H9 (cell line): ENCODE data around the gene RBM14. TPM values are rescaled to one million over a fixed set of nuclear protein-coding genes. Genes with fewer than 3 reads are reported as not detected.

Experiments
- DNase-seq: peaks from one replicate; pipeline ENCODE4 v3.0.0-alpha.2; 2017
- H2AFZ ChIP-seq: one replicate; pipeline ENCODE4 v1.6.1; 2013; ENCODE audit warnings: mild to moderate bottlenecking, low read length, control low read depth, moderate library complexity
- H2AK5ac ChIP-seq: 2 replicates; pipeline ENCODE4 v1.6.1; 2013; ENCODE audit warnings: low read length, control low read depth, mixed read lengths; ENCODE audit not compliant: insufficient read length
- H2BK120ac ChIP-seq: one replicate; pipeline ENCODE4 v1.6.1; 2013; ENCODE audit warnings: low read depth, mild to moderate bottlenecking, low read length, control low read depth, inconsistent platforms; ENCODE audit not compliant: poor library complexity, severe bottlenecking
- H2BK12ac ChIP-seq: 2 replicates; pipeline ENCODE4 v1.6.1; 2013; ENCODE audit warnings: low read length, control low read depth, mixed read lengths, low read depth; ENCODE audit not compliant: insufficient read length
- H2BK15ac ChIP-seq: 2 replicates; pipeline ENCODE4 v1.6.1; 2013; ENCODE audit warnings: low read depth, low read length, control low read depth
- H2BK20ac ChIP-seq: one replicate; pipeline ENCODE4 v1.6.1; 2013; ENCODE audit warnings: low read depth, mild to moderate bottlenecking, low read length, control low read depth, inconsistent platforms; ENCODE audit not compliant: poor library complexity, severe bottlenecking
- H2BK5ac ChIP-seq: 2 replicates; pipeline ENCODE4 v1.6.1; 2013; ENCODE audit warnings: low read length, control low read depth, mixed read lengths; ENCODE audit not compliant: insufficient read length
- H3K14ac ChIP-seq: 2 replicates; pipeline ENCODE4 v1.6.1; 2013; ENCODE audit warnings: low read length, control low read depth; ENCODE audit not compliant: insufficient read depth
- H3K18ac ChIP-seq: 2 replicates; pipeline ENCODE4 v1.6.1; 2013; ENCODE audit warnings: low read depth, mild to moderate bottlenecking, mixed read lengths, low read length, control low read depth; ENCODE audit not compliant: insufficient read length
- H3K23ac ChIP-seq: 2 replicates; pipeline ENCODE4 v1.6.1; 2013; ENCODE audit warnings: low read length, control low read depth, mixed read lengths, low read depth; ENCODE audit not compliant: insufficient read length
- H3K23me2 ChIP-seq: 2 replicates; pipeline ENCODE4 v1.6.1; 2013; ENCODE audit warnings: low read depth, mild to moderate bottlenecking, mixed read lengths, low read length, control low read depth; ENCODE audit not compliant: insufficient read length, poor library complexity, severe bottlenecking
- H3K27ac ChIP-seq: 2 replicates; pipeline ENCODE4 v1.5.1; 2013; ENCODE audit warnings: low read length, control low read depth, mixed read lengths, low read depth; ENCODE audit not compliant: insufficient read length
- H3K27me3 ChIP-seq: 2 replicates; pipeline ENCODE4 v1.6.1; 2013; ENCODE audit warnings: low read length, control low read depth, inconsistent platforms; ENCODE audit not compliant: insufficient read depth
- H3K4ac ChIP-seq: 2 replicates; pipeline ENCODE4 v1.6.1; 2013; ENCODE audit warnings: low read depth, mild to moderate bottlenecking, control low read depth, inconsistent platforms, low read length, moderate library complexity
- H3K4me1 ChIP-seq: 2 replicates; pipeline ENCODE4 v1.6.1; 2013; ENCODE audit warnings: low read length, control low read depth, inconsistent platforms; ENCODE audit not compliant: insufficient read depth
- H3K4me2 ChIP-seq: 2 replicates; pipeline ENCODE4 v1.6.1; 2013; ENCODE audit warnings: low read length, control low read depth, mixed read lengths; ENCODE audit not compliant: insufficient read length, insufficient read depth
- H3K56ac ChIP-seq: 2 replicates; pipeline ENCODE4 v1.6.1; 2013; ENCODE audit warnings: low read depth, mild to moderate bottlenecking, mixed read lengths, low read length, control low read depth; ENCODE audit not compliant: insufficient read length
- H3K79me1 ChIP-seq: 2 replicates; pipeline ENCODE4 v1.6.1; 2013; ENCODE audit warnings: low read depth, mild to moderate bottlenecking, moderate library complexity, low read length, control low read depth, inconsistent platforms; ENCODE audit not compliant: insufficient read depth, poor library complexity, severe bottlenecking
- H3K79me2 ChIP-seq: 2 replicates; pipeline ENCODE4 v1.6.1; 2013; ENCODE audit warnings: low read length, control low read depth, inconsistent platforms; ENCODE audit not compliant: insufficient read depth
- H3K9ac ChIP-seq: 2 replicates; pipeline ENCODE4 v1.6.1; 2013; ENCODE audit warnings: low read length, control low read depth, mixed read lengths; ENCODE audit not compliant: insufficient read length; ENCODE audit errors: extremely low read depth
- H3K9me3 ChIP-seq: one replicate; pipeline ENCODE4 v1.6.1; 2013; ENCODE audit warnings: low read depth, low read length, inconsistent platforms; ENCODE audit not compliant: control insufficient read depth
- H3T11ph ChIP-seq: one replicate; pipeline ENCODE4 v1.6.1; 2013; ENCODE audit warnings: mild to moderate bottlenecking, low read length, control low read depth, inconsistent platforms
- H4K20me1 ChIP-seq: one replicate; pipeline ENCODE4 v1.6.1; 2013; ENCODE audit not compliant: control insufficient read depth, insufficient read length, insufficient read depth
- H4K5ac ChIP-seq: 2 replicates; pipeline ENCODE4 v1.6.1; 2013; ENCODE audit warnings: low read depth, mild to moderate bottlenecking, mixed read lengths, low read length, control low read depth; ENCODE audit not compliant: insufficient read length
- H4K8ac ChIP-seq: replicated peaks from 2 replicates; pipeline ENCODE4 v1.6.1; 2013; ENCODE audit warnings: low read length, control low read depth, mixed read lengths, low read depth; ENCODE audit not compliant: insufficient read length
- H4K91ac ChIP-seq: 2 replicates; pipeline ENCODE4 v1.6.1; 2013; ENCODE audit warnings: low read depth, mild to moderate bottlenecking, moderate library complexity, mixed read lengths, low read length, control low read depth; ENCODE audit not compliant: insufficient read length
- H3K27ac Mint-ChIP-seq, 3 experiments: 2 replicates in 2 of 3; 3 replicates in 1 of 3; pipeline ENCODE4 v1.8.0; 2020 to 2021; ENCODE audit warnings: mixed read lengths in 3 of 3, mild to moderate bottlenecking in 1 of 3, moderate library complexity in 1 of 3
- H3K27me3 Mint-ChIP-seq: 2 replicates; pipeline ENCODE4 v1.8.0; 2021; ENCODE audit warnings: low read depth, mild to moderate bottlenecking, moderate library complexity, mixed read lengths
- H3K36me3 Mint-ChIP-seq, 3 experiments: 2 replicates in 2 of 3; 3 replicates in 1 of 3; pipeline ENCODE4 v1.8.0; 2020 to 2021; ENCODE audit warnings: low read depth in 3 of 3, mixed read lengths in 3 of 3; ENCODE audit not compliant: insufficient read depth in 1 of 3
- H3K4me1 Mint-ChIP-seq, 2 experiments: 2 replicates each; pipeline ENCODE4 v1.8.0; 2020; ENCODE audit warnings: mixed read lengths in 2 of 2
- H3K4me3 Mint-ChIP-seq, 2 experiments: 2 replicates in 1 of 2; 3 replicates in 1 of 2; pipeline ENCODE4 v1.8.0; 2020 to 2021; ENCODE audit warnings: mild to moderate bottlenecking in 2 of 2, mixed read lengths in 2 of 2, moderate library complexity in 1 of 2
- H3K9me3 Mint-ChIP-seq, 2 experiments: 2 replicates in 1 of 2; 3 replicates in 1 of 2; pipeline ENCODE4 v1.8.0; 2020; ENCODE audit warnings: mild to moderate bottlenecking in 2 of 2, mixed read lengths in 2 of 2, moderate library complexity in 1 of 2
- CTCF ChIP-seq: fragments of 200-600 bp; sonication (generic); conservative IDR thresholded peaks from 3 replicates; pipeline ENCODE4 v1.8.0; 2021; ENCODE audit warnings: antibody characterized with exemption, mild to moderate bottlenecking
- WGBS: extraction: QIAGEN DNeasy Blood & Tissue Kit; methylation state at CpG from one replicate; pipeline ENCODE4 v1.1.7; 2013; ENCODE audit warnings: missing lambda C conversion rate, low lambda C conversion rate, mixed read lengths; ENCODE audit not compliant: insufficient read length; ENCODE audit errors: extremely low coverage; 5-methylcytosine and 5-hydroxymethylcytosine counted together
- total RNA-seq: library from RNA; stranded (reverse); gene quantifications from 2 replicates; pipeline ENCODE4 v1.2.1, GENCODE V29; 2021

RBM14 gene
- total RNA-seq, 1 experiment from 2014 or later, result 171 TPM

GRCh38 chr11:66600631-66601233 is 15.7 kb upstream of the RBM14 start:
- H3K4me1 ChIP-seq, result no peaks in the 10 kb centered on the region
- H4K20me1 ChIP-seq, result no peaks in the 10 kb centered on the region
- Mint-ChIP-seq H3K36me3 (peaks cover 2 to 66% (median 48%) of the 10 kb centered on the region in 3 experiments; a peak in 6 of 7 replicates), H3K4me1 (no peaks in the 10 kb centered on the region), H3K27me3 (no peaks in the 10 kb centered on the region), H3K9me3 (no peaks in the 10 kb centered on the region), H3K27ac (no peak overlapping the region; a peak in 1 of 7 replicates), H3K4me3 (no peak overlapping the region; a peak in 1 of 5 replicates)
- no peak overlapping the region for H3T11ph ChIP-seq
- no CpG with 5 or more reads among the region's 4 CpGs for WGBS
- H4K91ac ChIP-seq, result no peak overlapping the region
- H3K23ac ChIP-seq, result no peak overlapping the region
- H2BK15ac ChIP-seq, result no peak overlapping the region
- no peaks in the 10 kb centered on the region for H3K27me3 ChIP-seq
- no peak overlapping the region for H3K18ac ChIP-seq
- H4K5ac ChIP-seq, result no peak overlapping the region
- no peak overlapping the region for H2AFZ ChIP-seq
- no peak overlapping the region for H3K14ac ChIP-seq
- H3K56ac ChIP-seq, result no peak overlapping the region
- no peak overlapping the region for H2BK120ac ChIP-seq
- no peak overlapping the region for H2BK20ac ChIP-seq
- no peak overlapping the region for H2BK5ac ChIP-seq
- no peak for DNase-seq
- H3K9me3 ChIP-seq, result no peaks in the 10 kb centered on the region
- no peak for TF ChIP-seq CTCF
- no peak overlapping the region for H3K27ac ChIP-seq
- H3K79me1 ChIP-seq, result no peaks in the 10 kb centered on the region
- no peak overlapping the region for H4K8ac ChIP-seq
- H3K23me2 ChIP-seq, result no peaks in the 10 kb centered on the region
- H3K4ac ChIP-seq, result no peak overlapping the region
- no peaks in the 10 kb centered on the region for H3K79me2 ChIP-seq
- H2BK12ac ChIP-seq, result no peak overlapping the region
- no peak overlapping the region for H3K4me2 ChIP-seq
- H3K9ac ChIP-seq, result no peak overlapping the region
- no peak overlapping the region for H2AK5ac ChIP-seq
